ENCODE results near the gene JUP. TPM values are rescaled to one million over a fixed set of nuclear protein-coding genes. Genes with fewer than 3 reads are reported as not detected.
"Not testable (repeated sequence)": the region's sequence is repeated elsewhere in the genome, so short reads cannot be mapped to it uniquely, and the experiment has no call there.

Gene JUP
- total RNA-seq, 1 experiment from 2014 or later, result 224 TPM

DNA sequence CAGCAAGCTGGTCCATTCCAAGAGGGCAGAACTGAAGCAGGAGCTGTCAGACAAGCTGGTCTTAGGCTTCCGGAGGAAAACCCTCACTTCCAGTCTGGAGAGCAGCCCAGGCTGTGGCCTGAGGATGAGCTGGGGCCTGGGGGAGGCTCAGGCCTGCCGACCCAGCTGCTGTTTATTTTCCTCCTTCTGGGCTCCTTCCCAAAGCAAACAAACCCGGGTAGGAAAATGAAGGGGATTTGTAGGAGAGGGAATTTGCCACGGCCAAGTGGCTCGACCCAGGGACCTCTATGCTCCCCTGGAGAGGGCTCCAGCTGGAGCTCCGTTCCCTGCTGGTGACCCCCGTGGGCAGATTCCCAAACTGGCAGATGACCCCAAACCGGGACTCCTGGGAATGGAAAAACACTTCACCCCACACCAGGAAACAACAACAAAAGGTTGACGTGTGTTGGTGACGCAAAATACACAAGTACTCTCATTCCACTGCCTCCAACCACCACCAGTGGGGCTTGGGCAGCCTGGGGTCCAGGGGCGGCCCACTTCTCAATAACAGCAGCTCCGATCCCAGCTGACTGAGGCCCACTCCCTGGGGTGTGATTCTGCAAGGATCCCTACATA is 8.8 kb downstream of the JUP start (continued):
- TF ChIP-seq SRF (IDR thresholded peaks at IDR 0.05; ENCODE audit: low read depth) (no peak), POLR2AphosphoS5 (IDR thresholded peaks at IDR 0.05; ENCODE audit: low read depth, low read length) (no peak), CEBPB (IDR thresholded peaks at IDR 0.05; ENCODE audit: low read depth) (no peak), CBX3 (IDR thresholded peaks at IDR 0.05; ENCODE audit: low read depth) (no peak), YY1 (IDR thresholded peaks at IDR 0.05; ENCODE audit: extremely low read depth, insufficient replicate concordance, low read depth, low read length) (no peak)

DNA sequence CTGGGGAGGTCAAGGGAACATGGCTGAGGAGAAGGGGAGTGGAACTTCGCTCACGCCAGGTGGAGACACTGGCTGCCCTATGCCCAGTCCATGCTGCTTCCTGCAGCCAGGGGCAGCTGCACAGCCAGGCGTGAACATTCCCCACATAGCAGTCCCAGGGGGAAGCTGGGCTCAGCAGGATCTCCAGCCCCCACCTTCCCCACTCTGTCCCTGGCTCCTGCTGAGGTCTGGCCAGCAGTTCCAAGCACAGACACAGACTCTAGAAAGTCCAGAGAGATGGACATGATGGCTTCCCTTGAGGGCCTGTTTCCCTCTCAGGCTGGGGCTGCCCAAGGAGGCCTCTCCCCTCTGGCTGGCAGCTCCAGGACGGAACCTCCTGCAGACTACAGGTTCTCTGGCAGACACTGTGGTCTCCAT is 9.3 kb downstream of the JUP start:
- ATAC-seq (peak; percentile 6), DNase-seq (ENCODE audit: low read depth, low spot score) (no peak)
- Histone ChIP-seq H3K9me2 (ENCODE audit: insufficient read depth) (no peaks in the 10 kb centered on the region), H3K4me2 (ENCODE audit: low read length) (peak overlapping the region; percentile 58), H3K9ac (ENCODE audit: low read length) (peak overlapping the region; percentile 32), H3K4me1 (ENCODE audit: control insufficient read depth in 1 of 2, insufficient read depth in 2 of 2, low read length in 2 of 2) (peaks cover 75 to 91% of the 10 kb centered on the region in 2 experiments), H4K20me1 (ENCODE audit: insufficient read depth) (no peaks in the 10 kb centered on the region), H3K36me3 (ENCODE audit: control insufficient read depth in 1 of 2, insufficient read depth in 2 of 2, low read length in 2 of 2) (no peaks in the 10 kb centered on the region), H3K9me3 (ENCODE audit: control insufficient read depth in 1 of 2, insufficient read depth in 1 of 2, low read depth in 1 of 2, low read length in 2 of 2) (no peaks in the 10 kb centered on the region), H3K4me3 (replicated peaks in 1 of 2; ENCODE audit: low read depth in 1 of 2, low read length in 2 of 2) (no peak overlapping the region), H2AFZ (ENCODE audit: low read depth, low read length, poor library complexity, severe bottlenecking) (no peak overlapping the region), H3K27me3 (ENCODE audit: insufficient read depth, low read length) (no peaks in the 10 kb centered on the region), H3K27ac (ENCODE audit: low read depth, low read length) (peak overlapping the region; percentile 86), H3K79me2 (ENCODE audit: insufficient read depth, low read length) (peaks cover 75% of the 10 kb centered on the region)
- BruUV-seq (replicated peaks), result no TSS peak
- ChIA-PET RAD21 (ENCODE audit: low non-redundant PET in 1 of 2, low total read pairs in 2 of 2, uncharacterized antibody in 2 of 2, unreplicated experiment in 2 of 2) (interaction anchor here in 1 of 2 experiments (2.5 kb wide), 1 partner anchor 9 kb away, joined by 8 read pairs; the partner anchor contains the start of gene JUP), CTCF (interaction anchor here (1.4 to 3.0 kb wide), 2 partner anchors 9 to 23 kb away, joined by 6 to 35 read pairs; partner anchors contain the start of gene JUP), POLR2A (interaction anchor here (2.1 to 3.4 kb wide), 3 partner anchors 9 to 24 kb away, joined by 6 to 36 read pairs (median 6); partner anchors contain the start of gene JUP)
- TF ChIP-seq CTCF (IDR thresholded peaks at IDR 0.05 in 2 of 3, conservative IDR thresholded peaks at IDR 0.05 in 1 of 3; ENCODE audit: borderline replicate concordance in 1 of 3, insufficient read depth in 1 of 3, low read depth in 2 of 3, low read length in 2 of 3) (no peak), JUND (IDR thresholded peaks at IDR 0.05) (no peak), EZH2 (IDR thresholded peaks at IDR 0.05) (no peak), POLR2A (IDR thresholded peaks at IDR 0.05; ENCODE audit: borderline replicate concordance, extremely low read depth, insufficient read depth, insufficient read length) (no peak), POLR2AphosphoS5 (IDR thresholded peaks at IDR 0.05; ENCODE audit: low read depth, low read length) (no peak), CBX3 (IDR thresholded peaks at IDR 0.05; ENCODE audit: low read depth) (no peak), SP1 (IDR thresholded peaks at IDR 0.05; ENCODE audit: low read depth) (no peak), EZH2phosphoT487 (IDR thresholded peaks at IDR 0.05; ENCODE audit: borderline replicate concordance) (no peak), FOSL1 (IDR thresholded peaks at IDR 0.05; ENCODE audit: low read depth) (no peak)
- TF ChIP-seq, protein P1, sequence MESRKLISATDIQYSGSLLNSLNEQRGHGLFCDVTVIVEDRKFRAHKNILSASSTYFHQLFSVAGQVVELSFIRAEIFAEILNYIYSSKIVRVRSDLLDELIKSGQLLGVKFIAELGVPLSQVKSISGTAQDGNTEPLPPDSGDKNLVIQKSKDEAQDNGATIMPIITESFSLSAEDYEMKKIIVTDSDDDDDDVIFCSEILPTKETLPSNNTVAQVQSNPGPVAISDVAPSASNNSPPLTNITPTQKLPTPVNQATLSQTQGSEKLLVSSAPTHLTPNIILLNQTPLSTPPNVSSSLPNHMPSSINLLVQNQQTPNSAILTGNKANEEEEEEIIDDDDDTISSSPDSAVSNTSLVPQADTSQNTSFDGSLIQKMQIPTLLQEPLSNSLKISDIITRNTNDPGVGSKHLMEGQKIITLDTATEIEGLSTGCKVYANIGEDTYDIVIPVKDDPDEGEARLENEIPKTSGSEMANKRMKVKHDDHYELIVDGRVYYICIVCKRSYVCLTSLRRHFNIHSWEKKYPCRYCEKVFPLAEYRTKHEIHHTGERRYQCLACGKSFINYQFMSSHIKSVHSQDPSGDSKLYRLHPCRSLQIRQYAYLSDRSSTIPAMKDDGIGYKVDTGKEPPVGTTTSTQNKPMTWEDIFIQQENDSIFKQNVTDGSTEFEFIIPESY (IDR thresholded peaks at IDR 0.05; ENCODE audit: extremely low read depth, insufficient replicate concordance, low read length), result no peak
- intact Hi-C loops (cut with micrococcal nuclease), result no loop called here

DNA sequence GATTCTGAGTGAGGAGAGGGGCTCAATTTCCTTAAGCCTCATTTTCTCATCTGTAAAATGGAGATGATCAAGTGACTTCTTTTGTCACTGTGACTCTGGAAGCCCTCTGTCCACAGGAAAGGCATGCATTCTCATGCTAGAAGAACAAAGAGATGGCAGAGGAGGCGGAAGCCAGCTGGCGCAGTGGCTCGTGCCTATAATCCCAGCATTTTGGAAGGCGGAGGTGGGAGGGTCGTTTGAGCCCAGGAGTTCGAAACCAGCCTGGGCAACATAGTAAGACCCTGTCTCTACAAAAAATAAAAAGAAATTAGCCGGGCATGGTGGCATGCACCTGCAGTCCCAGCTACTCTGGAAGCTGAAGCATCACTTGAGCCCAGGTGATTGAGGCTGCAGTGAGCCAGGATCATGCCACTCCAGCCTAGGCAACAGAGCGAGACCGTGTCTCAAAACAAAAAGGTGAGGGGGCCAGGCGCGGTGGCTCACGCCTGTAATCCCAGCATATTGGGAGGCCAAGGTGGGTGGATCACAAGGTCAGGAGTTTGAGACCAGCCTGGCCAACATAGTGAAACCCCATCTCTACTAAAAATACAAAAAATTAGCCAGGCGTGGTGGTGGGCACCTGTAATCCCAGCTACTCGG is 10.1 kb downstream of the JUP start:
- H3K4me3 ChIP-seq (replicated peaks in 1 of 2; ENCODE audit: low read depth in 1 of 2, low read length in 2 of 2); H3K9me2 ChIP-seq (ENCODE audit: insufficient read depth); DNase-seq (ENCODE audit: low read depth, low spot score); H4K20me1 ChIP-seq (ENCODE audit: insufficient read depth); BruUV-seq (replicated peaks); H3K36me3 ChIP-seq (ENCODE audit: control insufficient read depth in 1 of 2, insufficient read depth in 2 of 2, low read length in 2 of 2); H3K27ac ChIP-seq (ENCODE audit: low read depth, low read length); intact Hi-C loops (cut with micrococcal nuclease); H2AFZ ChIP-seq (ENCODE audit: low read depth, low read length, poor library complexity, severe bottlenecking); H3K9me3 ChIP-seq (ENCODE audit: control insufficient read depth in 1 of 2, insufficient read depth in 1 of 2, low read depth in 1 of 2, low read length in 2 of 2); H3K27me3 ChIP-seq (ENCODE audit: insufficient read depth, low read length); ATAC-seq: not testable (repeated sequence)
- Histone ChIP-seq H3K9ac (ENCODE audit: low read length) (0 out of 2 replicates have a peak overlapping the region, but pooled peaks have one; percentile 40), H3K4me1 (ENCODE audit: control insufficient read depth in 1 of 2, insufficient read depth in 2 of 2, low read length in 2 of 2) (peaks cover 82 to 91% of the 10 kb centered on the region in 2 experiments), H3K79me2 (ENCODE audit: insufficient read depth, low read length) (peaks cover 75% of the 10 kb centered on the region), H3K4me2 (ENCODE audit: low read length) (peak overlapping the region; percentile 86)
- POLR2A ChIA-PET, result interaction anchor here (2.1 to 3.4 kb wide), 3 partner anchors 10 to 25 kb away, joined by 6 to 36 read pairs (median 6); partner anchors contain the start of gene JUP
- CTCF ChIA-PET, result interaction anchor here (1.4 to 3.0 kb wide), 2 partner anchors 9 to 24 kb away, joined by 6 to 35 read pairs; partner anchors contain the start of gene JUP
- RAD21 ChIA-PET (ENCODE audit: low non-redundant PET in 1 of 2, low total read pairs in 2 of 2, uncharacterized antibody in 2 of 2, unreplicated experiment in 2 of 2), result interaction anchor here in 1 of 2 experiments (2.5 kb wide), 1 partner anchor 10 kb away, joined by 8 read pairs; the partner anchor contains the start of gene JUP

All from HCT116 (cell line).